ENCODE measurements around the gene PPP1R9B.

Gene PPP1R9B

GRCh38 chr17:50171371-50172071 lies 21.0 kb upstream of the PPP1R9B start:
- peaks cover 8% of the 10 kb centered on the region for H3K4me1 ChIP-seq (ENCODE audit: insufficient read depth, low read length, severe bottlenecking)
- no peaks in the 10 kb centered on the region for H3K9me3 ChIP-seq (ENCODE audit: low read length)
- no peaks in the 10 kb centered on the region for H3K36me3 ChIP-seq (ENCODE audit: insufficient read depth, low read length)
- H3K27me3 ChIP-seq (ENCODE audit: insufficient read depth, low read length), result no peaks in the 10 kb centered on the region; the same call in 1 of the 2 replicates
- H2AFZ ChIP-seq (ENCODE audit: low read length), result no peak overlapping the region
- no peaks in the 10 kb centered on the region for H4K20me1 ChIP-seq (ENCODE audit: insufficient read depth, low read length)
- no peak overlapping the region for H3K9ac ChIP-seq (ENCODE audit: low read length)
- no peaks in the 10 kb centered on the region for H3F3A ChIP-seq (ENCODE audit: insufficient read depth, low read length)
- H3K79me2 ChIP-seq (ENCODE audit: insufficient read depth, low read length), result no peaks in the 10 kb centered on the region
- H3K9me2 ChIP-seq (ENCODE audit: low read depth, low read length), result no peaks in the 10 kb centered on the region
- no peak overlapping the region for H3K4me3 ChIP-seq (ENCODE audit: low read depth, low read length, poor library complexity, severe bottlenecking)
- no peak overlapping the region for H3K4me2 ChIP-seq (ENCODE audit: low read length)
- no peak overlapping the region for H3K27ac ChIP-seq (ENCODE audit: low read depth, low read length, poor library complexity, severe bottlenecking)
- TF ChIP-seq EZH2 (IDR thresholded peaks at IDR 0.05; ENCODE audit: borderline replicate concordance, low read length) (no peak), CTCF (IDR thresholded peaks at IDR 0.05; ENCODE audit: low read length) (no peak)

DNA sequence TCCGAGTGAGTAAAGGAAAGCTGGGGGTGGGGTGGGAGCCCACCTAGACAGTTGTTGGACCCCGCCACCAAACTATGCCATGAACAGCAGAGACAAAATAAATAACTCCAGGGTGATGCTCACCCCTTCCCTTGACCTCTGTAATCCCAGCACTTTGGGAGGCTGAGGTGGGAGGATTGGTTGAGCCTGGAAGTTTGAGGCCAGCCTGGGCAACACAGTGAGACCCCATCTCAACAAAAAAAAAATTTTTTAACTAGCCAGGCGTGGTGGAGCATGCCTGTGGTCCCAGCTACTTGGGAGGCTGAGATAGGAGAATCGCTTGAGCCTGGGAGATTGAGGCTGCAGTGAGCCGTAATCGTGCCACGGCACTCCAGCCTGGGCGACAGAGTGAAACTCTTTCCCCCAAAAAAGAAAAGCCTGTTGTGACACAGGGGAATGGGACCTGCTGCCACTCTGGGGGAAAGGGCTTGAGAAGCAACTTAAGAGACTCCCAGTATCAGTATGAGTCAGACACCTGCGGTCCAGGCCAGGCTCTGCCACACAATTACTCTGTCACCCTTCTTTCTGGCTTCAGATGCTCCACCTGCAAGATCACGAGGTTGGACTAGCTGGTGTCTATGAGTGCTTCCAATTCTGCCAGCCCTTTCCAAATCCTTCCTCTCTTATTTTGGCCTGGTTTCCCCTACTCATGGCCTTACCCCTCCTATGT lies 20.3 kb upstream of the PPP1R9B start:
- no peaks in the 10 kb centered on the region for H3F3A ChIP-seq (ENCODE audit: insufficient read depth, low read length)

DNA sequence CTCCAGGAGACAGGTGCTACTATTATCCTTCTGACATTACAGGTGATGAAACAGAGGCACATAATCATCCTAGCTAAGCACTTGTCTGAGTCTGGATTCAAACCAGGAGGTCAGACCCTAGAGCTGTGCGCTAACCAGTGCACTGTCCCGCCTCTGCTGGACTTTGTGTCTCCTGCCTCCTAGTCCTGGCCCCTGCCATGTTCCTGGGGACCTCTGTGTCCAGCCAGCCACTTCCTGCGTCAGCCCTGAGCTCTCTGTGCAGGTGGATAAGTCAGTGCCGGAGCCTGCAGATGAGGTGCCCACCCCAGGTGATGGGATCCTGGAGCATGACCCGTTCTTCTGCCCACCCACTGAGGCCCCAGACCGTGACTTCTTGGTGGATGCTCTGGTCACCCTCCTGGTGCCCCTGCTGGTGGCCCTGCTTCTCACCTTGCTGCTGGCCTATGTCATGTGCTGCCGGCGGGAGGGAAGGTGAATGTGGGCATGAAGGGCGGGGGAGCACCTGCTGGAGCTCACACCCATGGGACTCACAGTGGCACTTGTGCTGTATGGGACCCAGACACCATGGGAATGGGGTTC lies 19.5 kb upstream of the PPP1R9B start:
- Histone ChIP-seq H3K4me3 (ENCODE audit: low read depth, low read length, poor library complexity, severe bottlenecking) (no peak overlapping the region), H4K20me1 (ENCODE audit: insufficient read depth, low read length) (no peaks in the 10 kb centered on the region), H3K36me3 (ENCODE audit: insufficient read depth, low read length) (no peaks in the 10 kb centered on the region), H3K9ac (ENCODE audit: low read length) (no peak overlapping the region), H3K27ac (ENCODE audit: low read depth, low read length, poor library complexity, severe bottlenecking) (no peak overlapping the region), H3K9me2 (ENCODE audit: low read depth, low read length) (no peaks in the 10 kb centered on the region), H3K79me2 (ENCODE audit: insufficient read depth, low read length) (no peaks in the 10 kb centered on the region), H3K4me2 (ENCODE audit: low read length) (no peak overlapping the region), H3K4me1 (ENCODE audit: insufficient read depth, low read length, severe bottlenecking) (peaks cover 8% of the 10 kb centered on the region), H3F3A (ENCODE audit: insufficient read depth, low read length) (no peaks in the 10 kb centered on the region), H3K27me3 (ENCODE audit: insufficient read depth, low read length) (no peaks in the 10 kb centered on the region; the same call in 1 of the 2 replicates), H2AFZ (ENCODE audit: low read length) (no peak overlapping the region), H3K9me3 (ENCODE audit: low read length) (no peaks in the 10 kb centered on the region)
- TF ChIP-seq CTCF (IDR thresholded peaks at IDR 0.05; ENCODE audit: low read length), result no peak
- no peak for TF ChIP-seq EZH2 (IDR thresholded peaks at IDR 0.05; ENCODE audit: borderline replicate concordance, low read length)

More for the DNA sequence above, 20.3 kb upstream of the PPP1R9B start:
- H4K20me1 ChIP-seq (ENCODE audit: insufficient read depth, low read length), result no peaks in the 10 kb centered on the region
- H2AFZ ChIP-seq (ENCODE audit: low read length), result no peak overlapping the region
- peaks cover 8% of the 10 kb centered on the region for H3K4me1 ChIP-seq (ENCODE audit: insufficient read depth, low read length, severe bottlenecking)
- H3K27me3 ChIP-seq (ENCODE audit: insufficient read depth, low read length), result no peaks in the 10 kb centered on the region; the same call in 1 of the 2 replicates
- H3K27ac ChIP-seq (ENCODE audit: low read depth, low read length, poor library complexity, severe bottlenecking), result no peak overlapping the region
- no peaks in the 10 kb centered on the region for H3K36me3 ChIP-seq (ENCODE audit: insufficient read depth, low read length)
- H3K4me2 ChIP-seq (ENCODE audit: low read length), result no peak overlapping the region
- TF ChIP-seq CTCF (IDR thresholded peaks at IDR 0.05; ENCODE audit: low read length) (no peak), EZH2 (IDR thresholded peaks at IDR 0.05; ENCODE audit: borderline replicate concordance, low read length) (no peak)
- no peak overlapping the region for H3K4me3 ChIP-seq (ENCODE audit: low read depth, low read length, poor library complexity, severe bottlenecking)
- no peaks in the 10 kb centered on the region for H3K9me3 ChIP-seq (ENCODE audit: low read length)
- no peaks in the 10 kb centered on the region for H3K79me2 ChIP-seq (ENCODE audit: insufficient read depth, low read length)
- no peak overlapping the region for H3K9ac ChIP-seq (ENCODE audit: low read length)
- no peaks in the 10 kb centered on the region for H3K9me2 ChIP-seq (ENCODE audit: low read depth, low read length)
